A673 (cell line): Measurements from ENCODE around the gene HELZ2. TPM values are rescaled to one million over a fixed set of nuclear protein-coding genes. Genes with fewer than 3 reads are reported as not detected.

ENCODE experiments used
- BruUV-seq: library from RNA; stranded (reverse); fragments of 400-500 nt; replicated peaks from 2 replicates; lab custom pipeline; 2021; lab: Mats Ljungman, UMichigan
- CTCF ChIA-PET: fragments of 300-600 bp; sonication (Branson Sonifier 250); formaldehyde crosslinking; loops from one replicate; lab custom pipeline; 2022; ENCODE audit warnings: antibody characterized with exemption; lab: Charles Lee
- POLR2A ChIA-PET: fragments of 300-600 bp; sonication (Branson Sonifier 250); formaldehyde crosslinking; loops from one replicate; lab custom pipeline; 2022; ENCODE audit warnings: antibody characterized with exemption; ENCODE audit not compliant: low non-redundant PET; lab: Charles Lee
- DNase-seq: peaks from one replicate; pipeline ENCODE4 v3.0.0-alpha.2; 2015; ENCODE audit warnings: low spot score
- H3K27ac ChIP-seq: fragments of 200-600 bp; sonication (generic); 2 replicates; pipeline ENCODE4 v1.5.1; 2016; ENCODE audit warnings: mixed run types, low read depth, mild to moderate bottlenecking, mixed read lengths, antibody characterized with exemption, low read length; ENCODE audit not compliant: poor library complexity, severe bottlenecking
- H3K27me3 ChIP-seq: fragments of 200-600 bp; sonication (generic); replicated peaks from 2 replicates; pipeline ENCODE4 v1.6.1; 2017; ENCODE audit warnings: mixed run types, low read depth, mild to moderate bottlenecking, mixed read lengths, antibody characterized with exemption, low read length; ENCODE audit not compliant: insufficient read depth, poor library complexity
- H3K36me3 ChIP-seq: fragments of 200-600 bp; sonication (generic); 2 replicates; pipeline ENCODE4 v1.6.1; 2016; ENCODE audit warnings: mixed run types, mild to moderate bottlenecking, mixed read lengths, antibody characterized with exemption, low read length; ENCODE audit not compliant: insufficient read depth, poor library complexity, severe bottlenecking
- H3K4me1 ChIP-seq: fragments of 200-600 bp; sonication (generic); 2 replicates; pipeline ENCODE4 v1.6.1; 2017; ENCODE audit warnings: mixed run types, mild to moderate bottlenecking, mixed read lengths, antibody characterized with exemption, low read length; ENCODE audit not compliant: insufficient read depth, poor library complexity, severe bottlenecking
- H3K4me3 ChIP-seq: fragments of 200-600 bp; sonication (generic); 2 replicates; pipeline ENCODE4 v1.5.1; 2016; ENCODE audit warnings: low read depth, mixed run types, mild to moderate bottlenecking, mixed read lengths, low read length; ENCODE audit not compliant: poor library complexity, severe bottlenecking
- H3K9me3 ChIP-seq: fragments of 200-600 bp; sonication (generic); 2 replicates; pipeline ENCODE4 v1.6.1; 2016; ENCODE audit warnings: mixed run types, low read depth, mild to moderate bottlenecking, mixed read lengths, antibody characterized with exemption, low read length; ENCODE audit not compliant: poor library complexity, severe bottlenecking
- EZH2 ChIP-seq: fragments of 200-600 bp; sonication (generic); IDR thresholded peaks from 2 replicates; pipeline ENCODE4 v1.6.1; 2017; ENCODE audit warnings: borderline replicate concordance, low read depth, mild to moderate bottlenecking, mixed read lengths, antibody characterized with exemption, low read length; ENCODE audit not compliant: poor library complexity, severe bottlenecking
- intact Hi-C: fragments of 100-400 bp; cut with micrococcal nuclease; formaldehyde crosslinking; loops from one replicate; pipeline ENCODE4 v1.10.0; 2022; ENCODE audit not compliant: unreplicated experiment
- total RNA-seq: library from RNA; stranded (reverse); gene quantifications from 2 replicates; pipeline ENCODE4 v1.2.3, GENCODE V29; 2021
- TF ChIP-seq, protein P1 (sequence below): fragments of 300-800, 200-600 bp; sonication (generic); conservative IDR thresholded peaks from 2 replicates; pipeline ENCODE4 v1.5.1; 2017; ENCODE audit warnings: low read depth, mild to moderate bottlenecking, antibody characterized with exemption, low read length, moderate library complexity, mixed read lengths

Gene HELZ2
- total RNA-seq, 1 experiment from 2014 or later = 21.0 TPM

DNA sequence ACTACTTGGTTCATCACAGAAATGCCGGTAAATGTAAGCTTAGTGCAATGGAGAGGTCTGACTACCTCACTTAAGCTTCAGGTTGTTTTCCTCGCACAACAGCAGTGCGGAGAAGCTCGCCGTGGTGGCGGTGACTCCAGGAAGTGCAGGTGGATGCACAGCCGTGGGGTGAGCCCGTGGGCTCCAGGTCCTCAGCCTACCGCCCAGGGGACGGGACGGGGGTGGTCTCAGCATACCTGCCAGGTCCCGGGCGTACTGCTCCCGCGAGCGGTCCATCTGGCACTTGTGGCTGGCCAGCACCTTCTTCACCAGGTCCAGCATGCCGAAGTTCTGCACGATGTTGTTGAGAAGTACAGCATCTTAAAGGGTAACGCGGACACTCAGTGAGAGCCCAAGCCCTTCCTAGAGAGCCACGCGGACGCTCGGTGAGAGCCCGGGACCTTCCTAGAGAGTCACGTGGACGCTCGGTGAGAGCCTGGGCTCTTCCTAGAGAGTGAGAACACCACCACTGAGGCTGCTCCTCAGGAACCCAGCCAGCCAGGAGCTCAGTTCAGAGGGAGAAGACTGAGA lies 17.8 kb upstream of the HELZ2 start:
- ChIA-PET POLR2A (no interaction called here), CTCF (no interaction called here)
- Histone ChIP-seq H3K36me3 (peaks cover 2% of the 10 kb centered on the region), H3K4me1 (no peaks in the 10 kb centered on the region), H3K9me3 (no peaks in the 10 kb centered on the region), H3K27ac (no peak overlapping the region), H3K27me3 (no peaks in the 10 kb centered on the region), H3K4me3 (no peak overlapping the region)
- intact Hi-C loops = no loop called here
- TF ChIP-seq EZH2 = no peak
- TF ChIP-seq, protein P1, sequence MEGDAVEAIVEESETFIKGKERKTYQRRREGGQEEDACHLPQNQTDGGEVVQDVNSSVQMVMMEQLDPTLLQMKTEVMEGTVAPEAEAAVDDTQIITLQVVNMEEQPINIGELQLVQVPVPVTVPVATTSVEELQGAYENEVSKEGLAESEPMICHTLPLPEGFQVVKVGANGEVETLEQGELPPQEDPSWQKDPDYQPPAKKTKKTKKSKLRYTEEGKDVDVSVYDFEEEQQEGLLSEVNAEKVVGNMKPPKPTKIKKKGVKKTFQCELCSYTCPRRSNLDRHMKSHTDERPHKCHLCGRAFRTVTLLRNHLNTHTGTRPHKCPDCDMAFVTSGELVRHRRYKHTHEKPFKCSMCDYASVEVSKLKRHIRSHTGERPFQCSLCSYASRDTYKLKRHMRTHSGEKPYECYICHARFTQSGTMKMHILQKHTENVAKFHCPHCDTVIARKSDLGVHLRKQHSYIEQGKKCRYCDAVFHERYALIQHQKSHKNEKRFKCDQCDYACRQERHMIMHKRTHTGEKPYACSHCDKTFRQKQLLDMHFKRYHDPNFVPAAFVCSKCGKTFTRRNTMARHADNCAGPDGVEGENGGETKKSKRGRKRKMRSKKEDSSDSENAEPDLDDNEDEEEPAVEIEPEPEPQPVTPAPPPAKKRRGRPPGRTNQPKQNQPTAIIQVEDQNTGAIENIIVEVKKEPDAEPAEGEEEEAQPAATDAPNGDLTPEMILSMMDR = no peak
- BruUV-seq = no TSS peak
- no peak for DNase-seq

DNA sequence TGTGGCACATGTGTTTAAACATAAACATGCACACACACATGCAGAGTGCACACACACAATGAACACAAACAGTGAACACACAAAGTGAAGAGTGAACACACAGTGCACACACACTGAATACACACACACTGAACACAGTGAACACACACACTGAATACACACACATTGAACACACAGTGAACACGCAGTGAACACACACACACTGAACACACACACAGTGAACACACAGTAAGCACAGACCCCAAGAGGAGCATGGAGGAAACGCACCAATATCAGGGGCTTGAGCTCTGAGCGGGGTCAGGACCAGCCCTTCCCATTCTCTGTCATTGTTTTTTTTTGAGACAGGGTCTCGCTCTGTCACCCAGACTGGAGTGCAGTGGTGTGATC lies 17.1 kb upstream of the HELZ2 start:
- Histone ChIP-seq H3K36me3 (peaks cover 2% of the 10 kb centered on the region), H3K4me3 (no peak overlapping the region), H3K4me1 (no peaks in the 10 kb centered on the region), H3K27me3 (no peaks in the 10 kb centered on the region), H3K9me3 (no peaks in the 10 kb centered on the region), H3K27ac (no peak overlapping the region)
- TF ChIP-seq, protein P1 = no peak
- no peak for TF ChIP-seq EZH2
- DNase-seq = no peak
- intact Hi-C loops = no loop called here
- no TSS peak for BruUV-seq
- ChIA-PET CTCF (no interaction called here), POLR2A (no interaction called here)

DNA sequence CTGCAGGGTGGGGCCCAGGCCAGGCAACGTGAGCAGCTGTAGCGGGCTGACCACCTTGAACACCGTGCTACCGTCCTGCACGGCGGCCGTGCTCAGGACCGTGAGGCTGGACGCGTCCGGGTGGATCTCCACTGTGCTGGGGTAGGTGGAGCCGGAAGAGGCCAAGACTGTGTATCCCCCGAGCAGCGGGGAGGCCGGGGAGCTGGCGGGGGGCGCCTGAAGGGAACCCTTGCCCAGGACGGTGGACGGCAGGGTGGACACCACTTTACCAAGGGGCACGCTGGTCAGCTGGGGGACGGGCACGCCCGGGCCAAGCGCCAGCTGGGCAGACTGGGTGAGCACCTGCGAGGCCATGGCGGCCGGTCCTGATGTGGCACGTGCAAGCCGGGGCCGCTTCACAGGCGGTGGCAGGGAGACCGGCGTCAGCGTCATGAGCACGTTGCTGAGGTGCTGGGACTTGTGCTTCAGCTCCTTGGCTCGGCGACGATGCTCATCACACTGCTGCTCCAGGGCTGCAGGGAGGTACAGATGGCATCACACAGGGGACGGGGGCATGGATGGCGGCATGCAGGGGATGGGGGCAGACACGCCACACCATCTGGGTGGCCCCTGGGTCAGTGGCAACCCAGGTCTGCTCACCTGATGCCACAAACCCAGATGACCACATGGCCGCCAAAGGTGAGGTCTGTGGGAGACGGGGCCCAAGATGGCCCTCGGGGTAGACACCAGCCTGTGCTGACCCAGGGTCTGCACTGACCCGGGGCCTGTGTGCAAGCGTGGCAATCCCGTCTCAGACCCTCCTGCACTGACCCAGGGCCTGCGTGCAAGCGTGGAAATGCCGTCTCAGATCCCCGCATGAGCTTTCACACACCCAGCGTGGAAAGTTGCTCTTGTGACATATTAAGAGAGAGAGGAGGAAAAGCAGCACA lies 16.4 kb upstream of the HELZ2 start:
- ChIA-PET POLR2A (no interaction called here), CTCF (no interaction called here)
- no peaks in the 10 kb centered on the region for H3K4me1 ChIP-seq
- BruUV-seq = no TSS peak
- H3K9me3 ChIP-seq = no peaks in the 10 kb centered on the region
- no peaks in the 10 kb centered on the region for H3K27me3 ChIP-seq
- H3K4me3 ChIP-seq = no peak overlapping the region
- DNase-seq = no peak
- no peak for TF ChIP-seq EZH2
- TF ChIP-seq, protein P1 = no peak
- no peak overlapping the region for H3K27ac ChIP-seq
- H3K36me3 ChIP-seq = peaks cover 2% of the 10 kb centered on the region
- intact Hi-C loops = no loop called here
